Measurements from ENCODE around the gene HTR3B. TPM values are rescaled to one million over a fixed set of nuclear protein-coding genes. Genes with fewer than 3 reads are reported as not detected.
"Not testable (repeated sequence)": the region's sequence is repeated elsewhere in the genome, so short reads cannot be mapped to it uniquely, and the experiment has no call there.

The HTR3B gene
- total RNA-seq, 3 donors from 2014 or later, result not detected

DNA sequence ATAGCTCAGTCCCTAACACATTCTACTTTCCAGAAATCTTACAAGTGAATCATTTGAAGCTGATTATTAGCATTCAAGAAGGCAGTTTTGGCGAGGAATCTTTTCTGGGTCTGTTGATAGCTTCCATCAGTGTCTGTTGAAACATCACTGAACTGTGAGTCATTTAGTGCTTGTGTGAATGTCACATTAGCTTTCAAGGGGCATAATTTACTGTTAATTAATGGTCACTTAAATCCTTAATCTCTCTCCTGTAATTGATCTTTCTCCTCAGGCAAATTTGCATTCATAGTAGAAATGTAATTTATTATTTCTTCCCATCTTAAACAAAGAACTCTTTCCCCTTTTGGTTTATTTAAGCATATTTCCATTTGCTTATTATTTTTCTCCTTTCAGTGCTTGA, 2.6 kb downstream of the HTR3B start:
- peaks cover 6% of the 10 kb centered on the region for H3K4me1 ChIP-seq (ENCODE audit: low read depth)
- H3K9me3 ChIP-seq, result no peaks in the 10 kb centered on the region
- no peaks in the 10 kb centered on the region for H3K36me3 ChIP-seq (ENCODE audit: low read depth)
- ATAC-seq (no peak), DNase-seq (no peak)
- intact Hi-C loops (cut with DNase I, micrococcal nuclease), result no loop called here
- TF ChIP-seq, protein P1, sequence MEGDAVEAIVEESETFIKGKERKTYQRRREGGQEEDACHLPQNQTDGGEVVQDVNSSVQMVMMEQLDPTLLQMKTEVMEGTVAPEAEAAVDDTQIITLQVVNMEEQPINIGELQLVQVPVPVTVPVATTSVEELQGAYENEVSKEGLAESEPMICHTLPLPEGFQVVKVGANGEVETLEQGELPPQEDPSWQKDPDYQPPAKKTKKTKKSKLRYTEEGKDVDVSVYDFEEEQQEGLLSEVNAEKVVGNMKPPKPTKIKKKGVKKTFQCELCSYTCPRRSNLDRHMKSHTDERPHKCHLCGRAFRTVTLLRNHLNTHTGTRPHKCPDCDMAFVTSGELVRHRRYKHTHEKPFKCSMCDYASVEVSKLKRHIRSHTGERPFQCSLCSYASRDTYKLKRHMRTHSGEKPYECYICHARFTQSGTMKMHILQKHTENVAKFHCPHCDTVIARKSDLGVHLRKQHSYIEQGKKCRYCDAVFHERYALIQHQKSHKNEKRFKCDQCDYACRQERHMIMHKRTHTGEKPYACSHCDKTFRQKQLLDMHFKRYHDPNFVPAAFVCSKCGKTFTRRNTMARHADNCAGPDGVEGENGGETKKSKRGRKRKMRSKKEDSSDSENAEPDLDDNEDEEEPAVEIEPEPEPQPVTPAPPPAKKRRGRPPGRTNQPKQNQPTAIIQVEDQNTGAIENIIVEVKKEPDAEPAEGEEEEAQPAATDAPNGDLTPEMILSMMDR (IDR thresholded peaks at IDR 0.05), result no peak
- no peak overlapping the region for H3K4me3 ChIP-seq

DNA sequence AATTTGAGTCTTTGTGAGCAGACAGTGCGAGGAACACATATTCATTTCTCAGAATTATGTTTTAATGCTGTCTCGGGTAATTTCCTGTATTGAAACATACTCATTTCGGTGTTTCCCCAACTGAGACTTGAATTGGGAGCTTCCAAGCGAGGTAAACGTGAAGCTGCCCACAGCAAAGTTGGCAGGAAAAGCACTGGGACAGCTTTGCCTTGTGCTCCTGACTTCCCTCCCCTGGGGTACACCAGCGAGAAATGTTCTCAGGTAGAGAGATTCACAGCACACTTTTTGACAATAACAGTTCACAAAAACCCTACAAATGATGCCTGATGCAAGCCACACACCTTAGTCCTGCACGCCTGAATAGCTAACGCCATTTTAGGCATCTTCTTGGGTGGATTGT, 3.1 kb downstream of the HTR3B start:
- no peaks in the 10 kb centered on the region for H3K9me3 ChIP-seq
- intact Hi-C loops (cut with DNase I, micrococcal nuclease), result no loop called here
- H3K4me3 ChIP-seq, result no peak overlapping the region
- H3K36me3 ChIP-seq (ENCODE audit: low read depth), result no peaks in the 10 kb centered on the region
- DNase-seq, result no peak
- TF ChIP-seq, protein P1 (IDR thresholded peaks at IDR 0.05), result no peak
- peaks cover 6% of the 10 kb centered on the region for H3K4me1 ChIP-seq (ENCODE audit: low read depth)
- ATAC-seq, result no peak

DNA sequence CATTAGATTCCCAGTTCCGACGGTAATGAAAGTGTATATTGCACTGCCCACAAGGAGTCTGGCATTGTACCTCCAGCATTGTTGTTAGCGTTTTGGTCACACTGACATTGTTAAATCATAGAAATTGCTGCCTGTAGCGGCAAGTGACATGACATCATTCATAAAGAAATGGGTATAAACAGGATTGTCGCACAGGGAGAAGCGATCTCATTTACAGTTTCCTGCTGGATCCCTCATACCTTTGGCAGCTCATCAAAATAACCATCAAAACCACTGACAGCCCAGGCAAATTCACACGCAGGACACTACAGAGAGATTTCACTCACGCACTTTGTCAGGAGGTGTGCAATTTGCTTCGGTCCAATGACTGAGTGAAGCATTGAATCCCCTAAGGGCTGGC, 3.5 kb downstream of the HTR3B start:
- Histone ChIP-seq H3K4me1 (ENCODE audit: low read depth) (peaks cover 6% of the 10 kb centered on the region), H3K4me3 (no peak overlapping the region), H3K36me3 (ENCODE audit: low read depth) (no peaks in the 10 kb centered on the region), H3K9me3 (no peaks in the 10 kb centered on the region)
- no peak for ATAC-seq
- intact Hi-C loops (cut with DNase I, micrococcal nuclease), result no loop called here
- no peak for DNase-seq
- TF ChIP-seq, protein P1 (IDR thresholded peaks at IDR 0.05), result no peak

DNA sequence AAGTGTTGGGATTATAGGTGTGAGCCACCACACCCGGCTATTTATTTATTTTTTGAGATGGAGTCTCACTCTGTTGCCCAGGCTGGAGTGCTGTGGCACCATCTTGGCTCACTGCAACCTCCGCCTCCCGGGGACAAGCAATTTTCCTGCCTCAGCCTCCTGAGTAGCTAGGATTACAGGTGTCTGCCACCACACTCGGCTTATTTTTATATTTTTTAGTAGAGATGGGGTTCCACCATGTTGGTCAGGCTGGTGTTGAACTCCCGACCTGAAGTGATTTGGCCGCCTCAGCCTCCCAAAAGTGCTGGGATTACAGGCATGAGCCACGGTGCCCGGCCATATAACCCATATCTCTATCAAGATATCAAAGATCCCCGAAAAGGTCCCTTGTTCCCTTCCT, 6.9 kb downstream of the HTR3B start:
- intact Hi-C loops (cut with DNase I, micrococcal nuclease); H3K4me1 ChIP-seq (ENCODE audit: low read depth); DNase-seq; H3K9me3 ChIP-seq; H3K4me3 ChIP-seq; ATAC-seq; H3K36me3 ChIP-seq (ENCODE audit: low read depth): not testable (repeated sequence)

DNA sequence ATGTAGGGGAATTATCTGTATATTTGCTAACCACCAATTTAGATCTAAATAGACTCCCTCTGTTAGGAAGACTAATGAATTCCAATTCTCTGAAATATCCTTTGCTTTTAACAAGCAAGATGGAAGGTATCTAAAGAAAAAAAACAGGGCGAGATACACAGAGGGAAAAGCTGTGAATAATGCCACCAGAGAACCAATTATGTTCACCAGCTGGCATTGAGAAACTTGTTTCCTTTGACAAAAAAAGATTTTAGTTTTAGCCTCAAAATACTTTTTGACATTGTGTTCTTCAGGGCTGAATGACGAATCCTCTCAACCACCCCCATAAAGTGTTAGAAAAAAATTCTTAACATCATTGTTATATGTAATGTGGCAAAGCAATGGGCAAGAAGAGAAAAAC, 19.0 kb downstream of the HTR3B start:
- no peaks in the 10 kb centered on the region for H3K36me3 ChIP-seq (ENCODE audit: low read depth)
- DNase-seq (no peak), ATAC-seq (no peak)
- H3K4me3 ChIP-seq, result no peak overlapping the region
- TF ChIP-seq, protein P1 (IDR thresholded peaks at IDR 0.05), result no peak
- intact Hi-C loops (cut with DNase I, micrococcal nuclease), result no loop called here
- H3K9me3 ChIP-seq, result no peaks in the 10 kb centered on the region
- H3K4me1 ChIP-seq (ENCODE audit: low read depth), result no peaks in the 10 kb centered on the region

DNA sequence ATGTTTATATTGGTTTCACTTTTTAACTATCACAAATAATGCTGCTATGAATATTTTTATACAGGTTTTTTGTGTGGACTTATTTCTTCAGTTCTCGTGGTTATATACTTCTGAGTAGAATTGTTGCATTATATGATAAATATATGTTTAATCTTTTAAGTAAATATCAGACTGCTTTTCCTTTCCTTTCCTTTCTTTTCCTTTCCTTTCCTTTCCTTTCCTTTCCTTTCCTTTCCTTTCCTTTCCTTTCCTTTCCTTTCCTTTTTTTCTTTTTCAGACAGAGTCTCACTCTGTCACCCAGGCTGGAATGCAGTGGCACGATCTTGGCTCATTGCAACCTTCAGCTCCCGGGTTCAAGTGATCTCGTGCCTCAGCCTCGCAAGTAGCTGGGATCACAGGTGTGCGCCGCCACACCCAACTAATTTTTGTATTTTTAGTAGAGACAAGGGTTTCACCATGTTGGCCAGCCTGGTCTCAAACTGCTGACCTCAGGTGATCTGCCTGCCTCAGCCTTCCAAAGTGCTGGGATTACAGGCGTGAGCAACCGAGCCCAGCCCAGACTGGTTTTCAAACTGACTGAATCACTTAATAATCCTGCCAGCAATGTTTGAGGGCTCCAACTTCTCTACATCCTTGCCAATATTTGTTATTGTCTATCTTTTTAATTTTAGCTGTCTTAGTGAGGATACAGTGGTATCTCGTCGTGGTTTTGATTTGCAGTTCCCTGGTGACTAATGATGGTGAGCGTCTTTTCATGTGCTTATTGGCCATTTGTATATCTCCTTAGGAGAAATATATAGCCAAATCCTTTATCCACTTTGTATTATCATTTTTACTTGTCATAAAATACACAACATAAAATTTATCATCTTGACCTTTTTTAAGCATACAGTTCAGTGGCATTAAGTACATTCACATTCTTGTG, 21.9 kb downstream of the HTR3B start:
- ATAC-seq (no peak), DNase-seq (no peak)
- TF ChIP-seq, protein P1 (IDR thresholded peaks at IDR 0.05), result no peak
- H3K9me3 ChIP-seq, result no peaks in the 10 kb centered on the region
- no peaks in the 10 kb centered on the region for H3K36me3 ChIP-seq (ENCODE audit: low read depth)
- intact Hi-C loops (cut with DNase I, micrococcal nuclease), result no loop called here
- no peak overlapping the region for H3K4me3 ChIP-seq
- H3K4me1 ChIP-seq (ENCODE audit: low read depth), result no peaks in the 10 kb centered on the region

All from mucosa of descending colon (tissue), 3 donors.